GM12864 (cell line): ENCODE measurements around the gene ZNF577.

Experiments
- DNase-seq: peaks from one replicate; pipeline ENCODE4 v3.0.0-alpha.2; 2011; ENCODE audit warnings: low read depth
- H3K4me3 ChIP-seq: 2 replicates; pipeline ENCODE4 v1.5.1; 2011; ENCODE audit warnings: mild to moderate bottlenecking, low read depth, low read length, control low read depth
- CTCF ChIP-seq: IDR thresholded peaks from 2 replicates; pipeline ENCODE4 v1.5.1; 2011; ENCODE audit warnings: low read depth, mild to moderate bottlenecking, moderate library complexity, low read length, control low read depth, inconsistent platforms; ENCODE audit errors: missing control alignments

Gene ZNF577

GRCh38 chr19:51861870-51862622, 25.7 kb downstream of the ZNF577 start:
- DNase-seq, result no peak
- no peak overlapping the region for H3K4me3 ChIP-seq
- TF ChIP-seq CTCF, result no peak

GRCh38 chr19:51837145-51837544, 50.6 kb downstream of the ZNF577 start:
- H3K4me3 ChIP-seq, result no peak overlapping the region
- DNase-seq, result no peak
- no peak for TF ChIP-seq CTCF

DNA sequence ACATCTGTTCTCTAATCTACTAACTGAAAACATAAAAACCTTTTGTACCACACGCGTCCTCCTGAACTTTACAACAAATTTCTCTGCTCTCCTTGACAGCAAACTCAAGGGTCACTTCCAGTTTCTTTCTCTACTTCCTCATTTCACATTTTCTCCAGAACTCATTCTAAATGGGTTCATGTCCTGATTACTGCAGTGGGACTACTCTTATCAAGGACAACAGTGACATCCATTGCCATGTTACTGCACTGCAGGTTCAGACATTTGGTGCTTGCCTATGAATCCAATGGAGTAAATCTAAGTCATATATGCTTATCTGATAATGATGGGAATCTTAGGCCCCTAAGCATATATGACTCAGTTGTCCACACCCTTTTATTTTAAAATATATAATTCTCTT, 57.5 kb downstream of the ZNF577 start:
- no peak for DNase-seq
- H3K4me3 ChIP-seq, result no peak overlapping the region
- no peak for TF ChIP-seq CTCF

GRCh38 chr19:51824281-51825005, 63.3 kb downstream of the ZNF577 start:
- no peak overlapping the region for H3K4me3 ChIP-seq
- TF ChIP-seq CTCF, result no peak
- DNase-seq, result no peak

- TF ChIP-seq CTCF, result no peak
- H3K4me3 ChIP-seq, result no peak overlapping the region
- no peak for DNase-seq
Measured at GRCh38 chr19:51822946-51823345, 64.8 kb downstream of the ZNF577 start.

- no peak for TF ChIP-seq CTCF
- no peak overlapping the region for H3K4me3 ChIP-seq
- DNase-seq, result no peak
Measured at GRCh38 chr19:51822325-51822724, 65.4 kb downstream of the ZNF577 start.

DNA sequence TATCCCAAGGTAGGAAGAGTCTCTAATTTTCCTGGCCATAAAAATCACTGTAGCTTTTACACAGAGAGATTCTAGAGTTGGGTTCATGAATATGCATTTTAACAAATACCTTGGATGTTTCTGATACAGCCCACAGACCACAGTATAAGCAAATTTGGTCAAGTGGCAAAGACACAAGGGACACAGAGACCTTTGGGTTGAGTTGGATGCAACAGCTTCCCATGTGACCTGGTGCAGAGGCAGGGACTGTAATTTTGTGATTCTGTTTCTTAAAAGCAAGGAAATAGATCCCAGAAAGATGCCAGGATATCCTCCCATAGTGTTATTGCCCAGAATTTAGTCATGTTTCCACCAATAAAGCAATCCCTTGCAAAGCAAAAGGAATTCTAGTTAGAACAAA, 65.8 kb downstream of the ZNF577 start:
- no peak for DNase-seq

More for the DNA sequence above, 65.8 kb downstream of the ZNF577 start:
- TF ChIP-seq CTCF, result no peak
- H3K4me3 ChIP-seq, result no peak overlapping the region
